HG03139 (cell line): ENCODE measurements around the gene FMOD.
"Not testable (repeated sequence)": the region's sequence is repeated elsewhere in the genome, so short reads cannot be mapped to it uniquely, and the experiment has no call there.

Experiments used
- ATAC-seq: cut with Tn5 transposase; IDR thresholded peaks from one replicate; pipeline ENCODE4 v1.9.1; 2021; ENCODE audit not compliant: unreplicated experiment

Gene FMOD

GRCh38 chr1:203326830-203327683 lies 23.9 kb downstream of the FMOD start:
- peak; percentile 59 for ATAC-seq

- ATAC-seq: no peak
Measured at GRCh38 chr1:203325418-203326091, 25.4 kb downstream of the FMOD start.

DNA sequence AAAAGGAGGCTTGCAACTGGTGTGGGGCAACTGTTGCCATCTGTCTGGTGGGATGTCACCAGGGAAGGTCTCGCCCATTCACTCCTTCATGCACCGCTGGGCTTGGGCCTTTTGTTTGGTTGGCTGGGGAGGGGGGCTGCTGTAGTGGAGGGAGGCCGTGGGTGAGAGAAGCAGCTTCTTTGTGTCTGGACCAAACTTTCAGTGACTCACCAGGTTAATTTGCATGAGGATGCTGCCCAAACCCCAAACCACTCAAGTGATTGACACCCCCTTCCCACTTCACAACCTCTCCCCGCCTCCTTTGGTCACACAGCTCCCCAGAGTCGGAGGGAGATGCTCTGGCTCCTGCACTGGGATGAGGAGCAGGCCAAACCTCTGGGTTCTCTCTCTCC lies 25.9 kb downstream of the FMOD start:
- peak; percentile 30 for ATAC-seq

DNA sequence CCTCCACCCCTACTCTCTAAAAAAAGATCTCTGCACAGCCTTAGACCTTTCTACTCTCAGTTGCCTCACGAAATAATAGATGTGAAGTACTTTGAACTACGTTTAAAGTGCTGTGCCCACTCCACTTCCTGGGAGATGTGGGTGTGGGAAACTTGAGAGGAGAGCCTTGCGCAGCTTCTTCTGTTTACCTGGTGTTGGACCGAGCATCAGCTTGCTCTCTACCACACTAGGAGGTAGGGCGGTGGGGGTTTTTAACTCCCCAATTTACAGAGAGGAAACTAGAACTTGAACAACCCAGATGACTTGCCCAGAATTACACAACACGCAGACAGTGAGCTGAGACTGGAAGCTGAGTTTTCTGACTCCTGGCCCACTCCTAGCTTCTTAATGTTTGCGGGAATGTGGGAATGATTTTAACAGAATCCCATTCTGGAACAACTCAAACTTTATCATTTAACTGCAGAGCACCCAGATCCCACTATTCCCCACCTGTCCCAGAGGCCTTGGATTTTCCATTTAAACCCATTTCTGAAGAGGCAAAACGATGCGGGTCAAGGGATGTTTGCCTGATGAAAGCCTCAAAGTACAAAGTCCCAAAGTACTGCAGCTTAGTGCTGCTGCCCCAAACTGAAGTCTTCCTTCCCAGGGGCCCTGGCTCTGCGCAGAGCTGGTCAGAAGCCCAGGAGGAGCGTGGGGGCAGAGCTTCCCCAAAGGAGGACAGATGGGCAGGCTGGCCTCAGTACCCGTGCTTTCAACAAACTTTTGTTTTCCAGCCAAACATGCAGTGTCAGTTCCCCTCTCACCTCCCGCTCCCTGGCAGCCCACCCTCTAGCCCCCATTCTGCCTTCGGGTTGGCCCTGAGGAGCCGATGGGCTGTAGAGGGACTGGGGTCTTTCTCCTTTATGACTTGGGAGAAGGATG lies 26.6 kb downstream of the FMOD start:
- no peak for ATAC-seq

DNA sequence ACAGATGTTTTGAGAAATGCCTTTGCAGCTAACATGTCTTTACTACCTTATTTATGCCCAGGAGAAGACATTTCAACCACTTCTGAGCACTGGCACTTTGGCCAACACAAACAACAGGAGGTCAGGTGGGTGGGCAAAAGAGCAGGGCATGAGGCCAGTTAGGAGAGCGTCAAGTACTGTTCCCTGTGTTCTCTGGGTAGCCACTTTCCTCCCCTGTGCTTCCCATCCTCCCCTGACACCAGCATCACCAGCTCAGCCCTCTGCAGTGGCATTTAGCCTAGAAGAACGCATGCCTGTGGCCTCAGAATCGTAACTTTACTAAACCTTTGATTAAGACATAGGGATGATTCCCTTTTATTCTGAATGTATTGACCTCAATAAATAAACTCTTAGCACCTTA lies 27.3 kb downstream of the FMOD start:
- ATAC-seq: no peak

DNA sequence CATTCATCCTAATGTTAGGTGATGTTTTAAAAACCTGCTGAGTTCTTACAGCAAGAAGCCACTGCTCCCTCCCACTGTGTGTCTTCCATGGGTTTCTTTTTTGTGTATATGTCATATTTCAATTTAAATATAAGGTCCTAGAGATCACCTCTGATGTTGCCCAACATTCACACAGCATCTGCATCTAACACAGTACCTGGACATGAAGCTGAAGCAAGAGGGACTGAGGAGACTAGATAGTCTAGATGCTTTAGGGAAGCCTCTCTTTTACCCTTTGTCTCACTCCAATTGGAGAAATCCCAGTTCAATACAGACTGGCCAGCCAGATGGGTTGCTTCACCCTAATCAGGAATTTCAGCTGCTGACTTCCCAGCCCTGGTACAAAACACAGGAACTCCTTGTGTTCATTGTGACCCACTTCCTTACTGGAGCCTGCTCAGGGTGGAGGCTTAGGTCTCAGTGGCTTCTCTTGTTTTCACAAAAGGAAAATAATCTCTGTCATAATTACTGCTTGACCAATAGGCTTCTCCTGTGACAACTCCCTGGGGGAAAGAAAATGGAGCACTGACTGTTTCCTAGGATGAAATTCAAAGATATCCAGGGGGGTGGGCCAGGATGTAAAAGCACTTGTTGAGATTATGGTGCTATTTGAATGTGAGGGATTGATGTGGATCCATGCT lies 28.3 kb downstream of the FMOD start:
- ATAC-seq: no peak

DNA sequence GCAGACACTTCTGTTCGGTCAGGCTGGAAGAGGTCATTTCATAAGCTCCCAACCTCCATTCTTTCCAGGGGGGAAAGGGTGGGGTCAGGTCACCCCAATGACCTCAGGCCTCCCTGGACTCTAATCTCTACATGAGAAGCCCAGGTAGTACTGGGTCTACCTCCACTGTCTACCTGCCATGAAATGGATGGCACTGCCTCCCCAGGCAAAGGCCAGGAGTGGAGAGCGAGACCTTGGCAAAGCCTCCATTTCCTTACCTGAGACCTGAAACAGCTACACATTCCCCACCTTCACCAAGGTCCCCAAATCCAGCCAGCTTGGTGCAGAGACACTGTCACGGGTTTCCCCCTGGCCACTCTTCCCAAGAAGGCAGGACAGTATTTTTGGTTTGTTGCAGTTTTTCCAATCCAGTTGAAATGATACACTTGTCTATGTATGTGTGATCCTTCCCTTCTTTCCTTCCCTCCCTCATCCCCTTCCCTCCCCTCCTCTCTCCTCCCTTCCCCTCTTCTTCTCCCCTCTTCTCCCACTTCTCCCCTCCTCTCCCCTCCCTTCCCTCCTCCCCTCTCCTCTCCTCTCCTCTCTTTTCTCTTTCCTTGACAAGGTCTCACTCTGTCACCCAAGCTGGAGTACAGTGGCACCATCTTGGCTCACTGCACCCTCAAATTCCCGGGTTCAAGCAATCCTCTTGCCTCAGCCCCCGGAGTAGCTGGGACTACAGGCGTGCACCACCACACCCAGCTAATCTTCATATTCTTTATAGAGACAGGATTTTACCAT lies 29.5 kb downstream of the FMOD start:
- no peak for ATAC-seq

DNA sequence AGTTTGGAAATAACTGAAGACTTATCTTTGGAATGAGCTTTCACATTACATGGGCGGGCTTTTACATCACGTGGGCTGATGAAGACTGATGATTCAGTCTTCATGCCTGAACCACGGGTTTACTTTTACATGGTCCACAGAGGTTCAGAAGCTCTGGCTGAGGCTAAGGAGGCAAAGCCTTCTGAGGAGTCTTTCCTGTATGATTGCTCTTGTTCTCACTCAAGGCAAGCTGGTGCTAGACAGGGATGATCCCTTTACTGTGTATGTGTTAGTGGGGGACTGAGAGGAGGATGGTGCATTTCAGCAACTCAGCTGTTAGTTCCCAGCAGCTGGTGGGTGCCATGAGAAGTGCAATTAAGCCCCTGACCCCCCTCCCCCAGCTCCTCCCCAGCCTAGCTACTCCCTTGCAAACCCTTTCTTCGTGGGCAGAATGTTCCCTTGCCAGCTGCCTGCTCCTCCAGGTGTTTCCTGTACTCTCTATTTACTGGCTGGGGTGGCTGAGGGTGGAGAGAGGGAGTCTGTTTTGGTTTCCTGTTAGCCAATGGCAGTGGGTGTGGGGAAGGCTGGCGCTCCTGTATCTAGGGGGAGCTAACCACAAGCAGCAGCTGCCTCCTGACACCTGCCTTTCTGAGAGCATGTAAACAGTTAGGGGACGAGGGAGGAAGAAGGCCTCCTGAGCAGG lies 30.2 kb downstream of the FMOD start:
- ATAC-seq: peak; percentile 57

- no peak for ATAC-seq
Measured at GRCh38 chr1:203318229-203318517, 32.7 kb downstream of the FMOD start.

DNA sequence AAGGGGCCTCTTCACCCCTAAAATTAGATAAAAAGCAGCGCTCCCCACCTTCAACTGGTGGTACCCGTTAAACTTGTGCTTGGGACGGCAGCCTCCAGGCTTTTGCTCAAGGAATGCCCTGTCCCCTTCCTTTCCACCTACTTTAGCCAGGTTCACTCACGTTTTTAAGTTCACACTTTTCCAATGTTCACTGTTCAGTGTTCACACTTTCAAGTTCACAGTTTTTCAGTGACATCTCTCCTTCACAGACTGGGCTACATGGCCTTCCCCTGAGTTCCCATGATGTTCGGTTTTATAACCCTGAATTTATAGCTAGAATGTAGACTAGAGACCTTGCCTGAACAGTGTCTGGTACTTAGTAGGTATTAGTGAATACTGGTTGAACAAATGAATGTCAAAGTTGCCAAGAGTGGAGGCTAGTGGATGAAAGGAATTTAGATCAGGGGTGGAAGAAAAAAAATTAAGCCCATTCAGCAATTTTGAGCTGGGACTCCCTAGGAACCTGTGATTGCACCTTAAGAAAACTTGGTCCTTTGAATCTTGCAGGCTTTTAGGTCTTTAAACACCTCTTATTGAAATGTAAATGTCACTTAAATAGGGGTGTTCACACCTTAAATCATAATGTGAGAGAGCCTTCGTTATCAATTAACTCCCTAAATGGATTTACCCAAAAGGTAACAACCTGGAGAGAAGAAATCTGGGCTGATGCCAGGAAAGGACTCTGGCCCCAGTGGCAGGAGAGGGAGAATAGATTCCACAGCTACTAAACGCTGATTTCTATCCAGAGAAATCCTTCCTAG lies 33.3 kb downstream of the FMOD start:
- ATAC-seq: no peak

- ATAC-seq: no peak
Measured at GRCh38 chr1:203316626-203317093, 34.3 kb downstream of the FMOD start.

DNA sequence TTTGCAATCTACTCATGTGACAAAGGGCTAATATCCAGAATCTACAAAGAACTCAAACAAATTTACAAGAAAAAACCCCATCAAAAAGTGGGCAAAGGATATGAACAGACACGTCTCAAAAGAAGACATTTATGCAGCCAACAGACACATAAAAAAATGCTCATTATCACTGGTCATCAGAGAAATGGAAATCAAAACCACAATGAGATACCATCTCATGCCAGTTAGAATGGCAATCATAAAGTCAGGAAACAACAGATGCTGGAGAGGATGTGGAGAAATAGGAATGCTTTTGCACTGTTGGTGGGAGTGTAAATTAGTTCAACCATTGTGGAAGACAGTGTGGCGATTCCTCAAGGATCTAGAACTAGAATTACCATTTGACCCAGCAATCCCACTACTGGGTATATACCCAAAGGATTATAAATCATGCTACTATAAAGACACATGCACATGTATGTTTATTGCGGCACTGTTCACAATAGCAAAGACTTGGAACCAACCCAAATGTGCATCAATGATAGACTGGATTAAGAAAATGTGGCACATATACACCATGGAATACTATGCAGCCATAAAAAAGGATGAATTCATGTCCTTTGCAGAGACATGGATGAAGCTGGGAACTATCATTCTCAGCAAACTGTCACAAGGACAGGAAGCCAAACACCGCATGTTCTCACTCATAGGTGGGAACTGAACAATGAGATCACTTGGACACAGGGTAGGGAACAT lies 36.7 kb downstream of the FMOD start:
- not testable (repeated sequence) for ATAC-seq

GRCh38 chr1:203311368-203312301 lies 39.3 kb downstream of the FMOD start:
- ATAC-seq: no peak

DNA sequence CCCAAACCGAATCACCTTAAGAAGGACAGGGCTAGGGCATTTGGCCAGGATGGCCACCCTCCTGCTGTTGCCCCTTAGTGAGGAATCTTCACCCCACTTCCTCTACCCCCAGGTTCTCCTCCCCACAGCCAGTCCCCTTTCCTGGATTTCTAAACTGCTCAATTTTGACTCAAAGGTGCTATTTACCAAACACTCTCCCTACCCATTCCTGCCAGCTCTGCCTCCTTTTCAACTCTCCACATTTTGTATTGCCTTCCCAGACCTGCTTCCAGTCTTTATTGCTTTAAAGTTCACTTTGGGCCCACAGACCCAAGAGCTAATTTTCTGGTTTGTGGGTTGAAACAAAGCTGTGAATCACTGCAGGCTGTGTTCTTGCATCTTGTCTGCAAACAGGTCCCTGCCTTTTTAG lies 42.0 kb downstream of the FMOD start:
- ATAC-seq: no peak

DNA sequence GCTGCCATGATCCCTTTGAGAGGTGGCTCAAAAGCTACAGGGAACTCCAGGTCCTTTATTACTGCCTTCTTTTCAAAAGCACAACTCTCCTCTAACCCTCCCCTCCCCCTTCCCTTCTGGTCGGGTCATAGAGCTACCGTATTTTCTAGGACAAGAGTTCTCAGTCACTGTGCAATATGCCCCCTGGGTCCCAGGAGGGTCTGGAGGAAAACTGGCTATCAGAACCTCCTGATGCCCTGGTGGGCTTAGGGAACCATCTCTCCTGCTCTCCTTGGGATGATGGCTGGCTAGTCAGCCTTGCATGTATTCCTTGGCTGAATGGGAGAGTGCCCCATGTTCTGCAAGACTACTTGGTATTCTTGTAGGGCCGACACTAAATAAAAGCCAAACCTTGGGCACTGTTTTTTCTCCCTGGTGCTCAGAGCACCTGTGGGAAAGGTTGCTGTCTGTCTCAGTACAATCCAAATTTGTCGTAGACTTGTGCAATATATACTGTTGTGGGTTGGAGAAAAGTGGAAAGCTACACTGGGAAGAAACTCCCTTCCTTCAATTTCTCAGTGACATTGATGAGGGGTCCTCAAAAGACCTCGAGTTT lies 42.5 kb downstream of the FMOD start:
- ATAC-seq: no peak

- ATAC-seq: no peak
Measured at GRCh38 chr1:203307641-203308126, 43.2 kb downstream of the FMOD start.
